ENCODE results near the gene PDC.

DNA sequence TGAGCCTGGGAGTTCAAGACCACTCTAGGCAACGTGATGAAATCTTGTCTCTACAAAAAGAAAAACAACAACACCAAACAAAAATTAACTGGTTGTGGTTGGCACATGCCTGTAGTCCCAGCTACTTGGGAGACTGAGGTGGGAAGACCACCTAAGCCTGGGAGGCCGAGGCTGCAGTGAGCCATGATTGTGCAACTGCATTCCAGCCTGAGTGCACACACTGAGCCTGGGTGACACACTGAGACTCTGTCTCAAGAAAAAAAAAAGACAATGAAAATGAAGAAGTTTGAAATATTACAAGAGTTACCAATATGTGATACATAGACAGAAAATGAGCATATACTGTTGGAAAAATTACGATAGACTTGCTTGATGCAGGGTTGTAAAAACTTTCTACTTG lies 31.9 kb downstream of the PDC start:
- TF ChIP-seq, protein P1, sequence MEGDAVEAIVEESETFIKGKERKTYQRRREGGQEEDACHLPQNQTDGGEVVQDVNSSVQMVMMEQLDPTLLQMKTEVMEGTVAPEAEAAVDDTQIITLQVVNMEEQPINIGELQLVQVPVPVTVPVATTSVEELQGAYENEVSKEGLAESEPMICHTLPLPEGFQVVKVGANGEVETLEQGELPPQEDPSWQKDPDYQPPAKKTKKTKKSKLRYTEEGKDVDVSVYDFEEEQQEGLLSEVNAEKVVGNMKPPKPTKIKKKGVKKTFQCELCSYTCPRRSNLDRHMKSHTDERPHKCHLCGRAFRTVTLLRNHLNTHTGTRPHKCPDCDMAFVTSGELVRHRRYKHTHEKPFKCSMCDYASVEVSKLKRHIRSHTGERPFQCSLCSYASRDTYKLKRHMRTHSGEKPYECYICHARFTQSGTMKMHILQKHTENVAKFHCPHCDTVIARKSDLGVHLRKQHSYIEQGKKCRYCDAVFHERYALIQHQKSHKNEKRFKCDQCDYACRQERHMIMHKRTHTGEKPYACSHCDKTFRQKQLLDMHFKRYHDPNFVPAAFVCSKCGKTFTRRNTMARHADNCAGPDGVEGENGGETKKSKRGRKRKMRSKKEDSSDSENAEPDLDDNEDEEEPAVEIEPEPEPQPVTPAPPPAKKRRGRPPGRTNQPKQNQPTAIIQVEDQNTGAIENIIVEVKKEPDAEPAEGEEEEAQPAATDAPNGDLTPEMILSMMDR (IDR thresholded peaks at IDR 0.05), result no peak
- TF ChIP-seq POLR2A (IDR thresholded peaks at IDR 0.05), result no peak
